IPS DF 4.7 (cell line): Measurements from ENCODE around the gene VWF.
"Not testable (repeated sequence)": the region's sequence is repeated elsewhere in the genome, so short reads cannot be mapped to it uniquely, and the experiment has no call there.

ENCODE experiments used
- DNase-seq: peaks from one replicate; pipeline ENCODE4 v3.0.0-alpha.2; 2013; ENCODE audit warnings: low spot score; ENCODE audit errors: extremely low read depth

Gene VWF

GRCh38 chr12:6104842-6105241, 19.6 kb downstream of the VWF start:
- DNase-seq = no peak

DNA sequence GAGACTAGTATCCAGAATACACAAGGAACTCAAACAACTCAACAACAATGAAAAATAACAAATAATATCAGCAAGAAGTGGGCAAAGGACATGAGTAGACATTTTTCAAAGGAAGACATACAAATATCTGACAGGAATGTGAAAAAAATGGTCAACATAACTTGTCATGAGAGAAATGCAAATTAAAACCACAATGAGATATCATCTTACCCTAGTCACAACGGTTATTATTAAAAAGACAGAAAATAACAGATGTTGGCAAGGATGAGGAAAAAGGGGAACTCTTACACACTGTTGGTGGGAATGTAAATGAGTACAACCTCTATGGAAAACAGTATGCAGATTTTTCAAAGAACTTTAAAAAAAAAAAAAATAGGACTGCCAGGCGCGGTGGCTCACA, 20.4 kb downstream of the VWF start:
- no peak for DNase-seq

- DNase-seq = not testable (repeated sequence)
Measured at GRCh38 chr12:6102021-6102420, 22.4 kb downstream of the VWF start.

DNA sequence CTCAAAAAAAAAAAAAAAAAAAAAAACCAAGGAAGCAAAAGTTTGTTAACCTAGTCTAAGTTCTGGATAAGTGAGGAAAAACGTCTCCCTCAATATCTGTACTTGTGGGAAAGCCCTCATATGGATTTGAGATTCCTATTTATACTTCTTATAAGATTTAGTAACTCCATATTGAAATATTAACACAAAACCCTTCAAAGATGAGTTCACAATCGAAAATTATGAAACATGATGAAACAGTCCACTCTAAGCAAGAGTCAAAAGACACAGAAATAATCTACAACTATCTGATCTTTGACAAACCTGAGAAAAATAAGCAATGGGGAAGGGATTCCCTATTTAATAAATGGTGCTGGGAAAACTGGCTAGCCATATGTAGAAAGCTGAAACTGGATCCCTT, 25.2 kb downstream of the VWF start:
- DNase-seq = no peak

GRCh38 chr12:6097411-6097810, 27.1 kb downstream of the VWF start:
- DNase-seq = no peak

DNA sequence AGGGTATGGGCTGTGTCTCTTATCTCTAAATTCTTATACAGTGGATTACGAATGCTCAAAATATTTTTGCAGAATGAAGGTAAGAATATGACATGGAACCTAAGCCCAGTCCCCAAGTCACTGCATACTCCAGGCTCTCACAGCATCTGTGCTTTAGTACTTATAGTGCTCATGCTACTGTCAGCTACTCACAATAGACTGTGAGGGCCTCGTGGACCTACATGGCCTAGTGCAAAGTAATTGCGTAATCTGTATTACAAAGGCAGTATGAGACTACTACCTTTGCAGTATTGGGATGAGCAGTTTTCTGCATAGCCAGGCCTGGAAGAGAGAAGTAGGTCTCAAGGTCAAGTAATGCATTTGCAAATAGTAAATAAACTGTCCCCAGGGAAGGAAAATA, 27.9 kb downstream of the VWF start:
- no peak for DNase-seq

- no peak for DNase-seq
Measured at GRCh38 chr12:6095269-6095668, 29.2 kb downstream of the VWF start.

- no peak for DNase-seq
Measured at GRCh38 chr12:6093764-6094163, 30.7 kb downstream of the VWF start.

DNA sequence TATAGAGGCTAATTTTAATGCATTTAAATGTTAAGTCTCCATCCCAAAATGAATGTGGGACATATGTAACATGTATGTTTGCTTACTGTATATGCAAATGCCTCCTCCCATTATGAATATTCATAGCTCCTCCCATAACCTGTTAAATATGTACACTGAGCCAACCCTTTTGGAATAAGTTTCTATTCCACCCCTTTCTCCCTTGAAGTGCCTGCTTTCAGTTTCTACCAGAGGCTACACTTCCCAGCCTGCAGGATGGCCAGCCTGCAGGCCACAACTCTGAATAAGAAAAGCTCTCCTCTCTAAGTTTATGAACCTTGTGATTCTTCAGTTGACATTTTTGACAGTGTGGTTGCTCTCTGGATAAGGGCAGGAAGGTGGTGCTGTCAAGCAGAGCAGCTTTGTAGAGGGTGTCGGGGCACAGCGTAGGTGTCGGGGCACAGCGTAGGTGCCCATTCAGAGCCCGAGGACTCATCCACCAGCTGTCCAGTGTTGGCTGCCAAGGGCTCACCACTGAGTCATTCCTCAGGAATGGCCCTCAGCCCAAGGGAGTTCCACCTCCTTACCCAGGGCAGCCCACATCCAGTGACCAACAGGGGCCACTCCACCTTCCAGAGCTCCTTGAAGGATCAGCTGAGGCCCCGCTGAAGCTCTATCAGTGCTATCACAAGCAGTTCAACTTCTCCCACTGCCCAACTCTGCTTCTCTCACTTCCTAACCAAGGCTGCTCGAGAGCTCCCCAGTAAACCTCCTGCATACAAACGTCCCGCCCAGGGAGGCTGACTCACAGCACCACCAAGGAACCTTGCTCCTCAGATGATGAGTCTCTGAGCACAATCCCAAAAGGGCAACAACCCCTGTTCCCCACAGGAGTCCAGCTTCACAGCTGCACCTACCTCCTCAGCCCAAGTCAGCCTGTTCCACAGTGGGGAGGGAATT, 31.4 kb downstream of the VWF start:
- DNase-seq = no peak

GRCh38 chr12:6091786-6092566, 32.5 kb downstream of the VWF start:
- no peak for DNase-seq

- no peak for DNase-seq
Measured at GRCh38 chr12:6090803-6091202, 33.7 kb downstream of the VWF start.

GRCh38 chr12:6088921-6089747, 35.3 kb downstream of the VWF start:
- DNase-seq = no peak

GRCh38 chr12:6086316-6086715, 38.2 kb downstream of the VWF start:
- DNase-seq = no peak

GRCh38 chr12:6085841-6086240, 38.6 kb downstream of the VWF start:
- DNase-seq = no peak

DNA sequence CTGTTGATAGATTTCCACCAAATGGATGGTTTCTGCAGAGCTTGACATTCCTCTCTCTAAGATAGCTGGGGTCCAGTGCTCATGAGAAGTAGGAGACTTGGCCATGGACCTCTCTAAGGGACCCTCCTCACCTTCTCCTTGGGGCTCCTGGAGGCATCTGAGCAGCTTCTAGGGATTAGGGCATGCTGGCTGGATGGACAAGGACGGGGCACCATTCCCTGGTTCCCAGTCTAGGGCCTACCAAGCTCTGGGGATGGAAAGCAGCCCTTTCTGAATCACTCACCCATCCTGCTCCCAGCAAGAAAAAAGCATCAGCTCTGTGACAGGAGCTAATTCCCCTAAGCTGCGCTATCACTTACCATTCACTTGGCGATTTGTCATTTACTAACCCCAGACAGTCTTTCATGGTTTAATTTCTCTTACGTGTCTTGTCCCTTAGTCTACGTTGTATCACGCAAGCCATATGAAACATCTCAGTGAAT, 39.5 kb downstream of the VWF start:
- DNase-seq = no peak

DNA sequence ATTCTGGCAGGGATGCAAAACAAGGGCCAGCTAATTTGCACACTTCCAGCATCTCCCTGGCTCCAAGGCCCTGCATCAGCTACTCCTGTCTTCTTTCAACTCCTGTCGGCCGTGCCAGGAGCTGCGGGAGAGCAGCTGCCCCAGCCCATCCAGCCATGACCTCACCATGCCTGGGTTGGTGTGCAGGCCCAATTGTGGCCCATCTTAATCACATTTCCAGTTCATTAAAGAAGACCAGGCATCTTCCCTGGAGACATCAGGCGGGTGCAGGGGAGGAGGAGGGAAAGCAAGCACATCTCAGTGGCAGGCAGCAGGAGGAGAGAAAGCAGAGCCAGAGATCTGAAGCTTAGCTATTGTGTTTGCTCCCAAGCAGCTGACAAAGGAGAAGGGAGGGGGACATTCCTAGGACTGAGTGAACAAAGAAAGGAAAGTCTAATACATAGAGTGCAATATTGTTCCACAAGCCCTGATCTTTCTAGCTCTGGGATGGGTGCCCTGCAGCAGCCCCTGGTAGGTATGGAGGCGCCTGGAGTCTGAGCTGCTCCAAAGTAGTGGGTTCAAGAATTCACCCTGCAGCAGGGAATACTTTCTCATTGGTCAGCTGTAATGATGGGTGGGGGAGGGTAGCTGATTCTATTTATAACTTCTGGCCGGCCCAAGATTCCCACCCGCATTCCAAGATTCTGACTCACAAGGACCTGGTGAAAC, 40.1 kb downstream of the VWF start:
- peak; percentile 75 for DNase-seq

- DNase-seq = no peak
Measured at GRCh38 chr12:6083601-6084000, 40.9 kb downstream of the VWF start.

DNA sequence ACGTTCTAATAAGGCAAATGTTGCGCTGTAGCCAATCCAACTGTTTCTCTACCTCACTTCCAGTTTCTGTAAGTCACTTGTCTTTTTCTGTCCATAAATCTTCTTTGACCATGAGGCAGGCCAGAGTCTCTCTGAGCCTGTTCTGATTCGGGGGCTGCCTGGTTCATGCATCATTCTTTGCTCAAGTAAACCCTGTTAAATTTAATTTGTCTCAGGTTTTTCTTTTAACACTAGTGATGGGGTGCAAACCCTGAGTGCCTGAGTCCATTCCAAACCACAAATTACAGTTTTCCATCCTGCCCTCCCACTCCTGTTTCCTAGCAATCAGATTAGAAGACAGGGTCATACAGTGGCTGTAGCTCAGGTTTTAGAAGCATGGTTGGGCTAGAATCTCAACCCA, 41.9 kb downstream of the VWF start:
- DNase-seq = no peak

DNA sequence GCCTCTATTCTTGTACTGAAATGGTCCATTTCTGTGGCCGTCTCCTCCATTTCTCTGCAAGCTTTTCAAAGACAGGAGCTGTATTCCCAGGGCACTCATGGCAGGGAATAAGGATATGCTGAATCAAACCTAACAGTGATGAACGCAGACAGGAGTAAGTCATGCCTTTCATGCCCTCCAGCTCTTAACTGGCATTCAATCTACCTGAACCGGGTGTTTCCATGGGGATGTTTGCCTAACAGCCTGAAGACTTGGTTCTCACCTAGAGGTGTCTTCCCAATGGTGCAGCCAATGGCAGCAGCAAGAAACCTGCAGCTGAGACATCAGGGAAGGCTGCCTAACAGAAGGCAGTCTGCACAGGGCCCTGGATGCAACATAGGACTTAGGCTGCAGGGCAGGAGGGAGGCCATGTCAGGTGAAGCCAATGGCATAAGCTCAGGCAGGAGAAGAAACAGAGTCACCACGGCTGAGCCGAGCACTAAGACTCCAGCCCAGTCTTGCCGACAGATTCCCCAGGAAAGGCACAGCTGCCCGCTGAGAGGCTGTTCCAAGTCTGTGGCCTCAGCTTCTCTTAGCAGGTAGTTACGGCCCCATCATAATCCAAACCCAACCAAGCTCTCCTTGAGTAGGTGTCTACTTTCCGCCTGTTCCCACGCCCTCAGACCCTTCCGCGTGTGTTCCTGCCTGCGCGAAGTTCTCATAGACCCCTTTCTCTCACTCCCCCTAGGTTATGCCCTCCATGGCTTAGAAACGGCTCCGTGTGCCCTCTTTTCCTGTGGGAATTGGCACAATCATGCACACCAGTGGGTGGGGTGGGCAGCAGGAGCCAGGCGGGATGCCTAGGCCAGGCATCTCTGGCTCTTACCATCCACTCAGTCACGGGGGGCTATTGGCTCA, 44.1 kb downstream of the VWF start:
- DNase-seq = no peak
